K562 (cell line): ENCODE results near the gene VGLL4. TPM values are rescaled to one million over a fixed set of nuclear protein-coding genes. Genes with fewer than 3 reads are reported as not detected.

Experiments used
- ATAC-seq: fragments of 200-7000 bp; cut with Tn5 transposase; 3 replicates; pipeline ENCODE4 v1.9.1; 2020; ENCODE audit warnings: moderate library complexity
- BruUV-seq: library from RNA; stranded (reverse); fragments of 400-500 nt; replicated peaks from 2 replicates; lab custom pipeline; 2021; lab: Mats Ljungman, UMichigan
- CTCF ChIA-PET: fragments of 300-600 bp; formaldehyde crosslinking; extraction: SDS; loops from one replicate; lab custom pipeline; 2021; ENCODE audit warnings: low intra/inter-chr PET ratio; lab: Yijun Ruan, JAX
- POLR2A ChIA-PET: fragments of 300-600, 350-650 bp; sonication (Branson Sonifier 250); formaldehyde crosslinking; extraction: SDS; loops from one replicate; lab custom pipeline; 2021; ENCODE audit warnings: antibody characterized with exemption, inconsistent platforms; lab: Yijun Ruan, JAX
- DNase-seq, 4 experiments: peaks; one replicate each; pipeline versions ENCODE4 v3.0.0 to v3.0.0-alpha.2; 2011 to 2018; ENCODE audit warnings: low spot score in 3 of 4, mixed read lengths in 3 of 4; ENCODE audit errors: extremely low read depth in 1 of 4
- FAIRE-seq: peaks from 2 replicates; lab custom pipeline; 2011; peaks lifted over from hg19 to GRCh38; lab: Jason Lieb, UNC
- H2AFZ ChIP-seq: 2 replicates; pipeline ENCODE4 v1.6.0; 2011; ENCODE audit warnings: low read depth, low read length, control low read depth, inconsistent platforms
- H3K27ac ChIP-seq: fragments of 200-600 bp; 3 replicates; pipeline ENCODE4 v1.8.0; 2011; ENCODE audit warnings: low read depth, mild to moderate bottlenecking, control low read depth, inconsistent platforms, low read length, moderate library complexity, mixed read lengths; ENCODE audit errors: extremely low read depth
- H3K27me3 ChIP-seq, 2 experiments: fragments of 300-600 bp in 1 of 2; 2 replicates in 1 of 2; 3 replicates in 1 of 2; pipeline versions ENCODE4 v1.6.0 to v1.8.0; 2011; ENCODE audit warnings: inconsistent platforms in 2 of 2, low read length in 2 of 2, mild to moderate bottlenecking in 1 of 2, mixed read lengths in 1 of 2, moderate library complexity in 1 of 2; ENCODE audit not compliant: control insufficient read depth in 2 of 2, insufficient read depth in 2 of 2
- H3K36me3 ChIP-seq: fragments of 300-600 bp; 3 replicates; pipeline ENCODE4 v1.8.0; 2011; ENCODE audit warnings: mild to moderate bottlenecking, low read length, inconsistent platforms; ENCODE audit not compliant: control insufficient read depth, insufficient read depth
- H3K4me1 ChIP-seq, 2 experiments: fragments of 200-600 bp in 1 of 2; replicated peaks in 1 of 2; 2 replicates in 1 of 2; 3 replicates in 1 of 2; pipeline versions ENCODE4 v1.5.1 to v1.8.0; 2011; ENCODE audit warnings: inconsistent platforms in 2 of 2, low read length in 2 of 2, mild to moderate bottlenecking in 1 of 2, mixed read lengths in 1 of 2, moderate library complexity in 1 of 2; ENCODE audit not compliant: control insufficient read depth in 2 of 2, insufficient read depth in 2 of 2
- H3K4me2 ChIP-seq: 2 replicates; pipeline ENCODE4 v1.6.1; 2011; ENCODE audit warnings: low read length, control low read depth, inconsistent platforms, mixed read lengths; ENCODE audit not compliant: insufficient read depth
- H3K4me3 ChIP-seq: fragments of 200-600 bp; sonication (generic), shearing (Covaris generic); 2 replicates; pipeline ENCODE4 v1.5.1; 2016; ENCODE audit warnings: control low read depth, inconsistent platforms
- H3K79me2 ChIP-seq: fragments of 200-600 bp; 3 replicates; pipeline ENCODE4 v1.8.0; 2011; ENCODE audit warnings: low read length, inconsistent platforms; ENCODE audit not compliant: control insufficient read depth, insufficient read depth
- H3K9ac ChIP-seq, 2 experiments: 2 replicates each; pipeline versions ENCODE4 v1.6.0 to v1.6.1; 2011; ENCODE audit warnings: low read depth in 2 of 2, low read length in 2 of 2, control low read depth in 1 of 2, inconsistent platforms in 1 of 2, mild to moderate bottlenecking in 1 of 2, mixed read lengths in 1 of 2; ENCODE audit not compliant: insufficient read depth in 1 of 2
- H3K9me1 ChIP-seq: one replicate; pipeline ENCODE4 v1.6.0; 2011; ENCODE audit warnings: inconsistent platforms, mild to moderate bottlenecking, low read length, moderate library complexity; ENCODE audit not compliant: control insufficient read depth, insufficient read depth
- H3K9me3 ChIP-seq: replicated peaks from 2 replicates; pipeline ENCODE4 v1.5.1; 2011; ENCODE audit warnings: low read depth, low read length, inconsistent platforms; ENCODE audit not compliant: control insufficient read depth, insufficient read depth
- H4K20me1 ChIP-seq: replicated peaks from 2 replicates; pipeline ENCODE4 v1.6.1; 2011; ENCODE audit warnings: low read length, inconsistent platforms, mixed read lengths; ENCODE audit not compliant: control insufficient read depth, insufficient read depth
- SAP30 ChIP-seq: fragments of 200-600 bp; sonication (generic); IDR thresholded peaks from 2 replicates; pipeline ENCODE4 v1.6.1; 2012; ENCODE audit warnings: borderline replicate concordance, low read depth, mild to moderate bottlenecking, moderate library complexity, low read length, control low read depth, inconsistent platforms; ENCODE audit not compliant: insufficient read depth, poor library complexity, severe bottlenecking
- WGBS: fragments of 100-300 bp; shearing (Covaris generic); methylation state at CpG from one replicate; pipeline ENCODE4 v1.1.6; 2016; ENCODE audit warnings: low coverage, mixed read lengths; ENCODE audit not compliant: insufficient coverage; ENCODE audit errors: missing lambda C conversion rate; 5-methylcytosine and 5-hydroxymethylcytosine counted together
- in situ Hi-C: fragments of 300-500 bp; cut with MboI; formaldehyde crosslinking; loops from 4 replicates; pipeline ENCODE4 v1.15.0; 2018; ENCODE audit warnings: inconsistent platforms, mixed read lengths
- intact Hi-C: fragments of 100-400 bp; cut with micrococcal nuclease; formaldehyde crosslinking; loops from 2 replicates; pipeline ENCODE4 v1.14.2; 2022
- polyA plus RNA-seq, 8 experiments: library from polyadenylated mRNA; depleted of rRNA in 4 of 8; stranded (reverse) in 5 of 8; unstranded in 3 of 8; fragments of >200 nt; fragmentation: Nextera tagmentation in 2 of 8; fragmentation: Illumina TruSeq in 1 of 8; extraction: Ambion mirVana in 2 of 8; extraction: Trizol in 1 of 8; gene quantifications; 2 replicates each; pipeline versions ENCODE4 v1.2.1 to v1.2.3, GENCODE V29; 2011 to 2014; ENCODE audit warnings: inconsistent platforms in 1 of 8, missing spikeins in 1 of 8
- total RNA-seq, 7 experiments: library from RNA; depleted of rRNA in 6 of 7; stranded (reverse); fragments of >200 nt in 6 of 7; fragmentation: Illumina TruSeq in 2 of 7; extraction: Trizol in 2 of 7; gene quantifications; 2 replicates each; pipeline versions ENCODE4 v1.2.1 to v1.2.3, GENCODE V29; 2011 to 2021; ENCODE audit warnings: low replicate concordance in 1 of 7
- TF ChIP-seq, protein P1 (sequence below): fragments of 450-650 bp; conservative IDR thresholded peaks from 2 replicates; pipeline ENCODE4 v1.6.1; 2016; ENCODE audit warnings: missing genetic modification characterization, low read depth, mild to moderate bottlenecking, control low read depth, missing compliant biosample characterization

VGLL4 gene
- total and polyA plus RNA-seq, 9 of the 15 experiments (the other 6 are each of a cell fraction or from before 2014, with no cell fraction given): 0.27 to 10.9 (median 8.6) TPM

DNA sequence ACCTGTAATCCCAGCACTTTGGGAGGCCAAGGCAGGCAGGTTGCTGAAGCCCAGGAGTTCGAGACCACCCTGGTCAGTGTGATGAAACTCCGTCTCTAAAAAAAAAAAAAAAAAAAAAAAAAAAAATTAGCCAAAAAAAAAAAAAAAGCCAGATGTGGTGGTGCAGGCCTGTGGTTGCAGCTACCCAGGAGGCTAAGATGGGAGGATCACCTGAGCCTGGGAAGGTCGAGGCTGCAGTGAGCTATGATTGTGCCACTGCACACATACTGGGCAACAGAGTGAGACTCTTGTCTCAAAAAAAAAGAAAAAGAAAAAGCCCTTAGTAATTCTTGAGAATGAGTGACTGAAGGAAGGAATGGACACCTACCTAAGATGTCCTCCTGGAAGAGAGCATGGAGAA, 105.1 kb downstream of the VGLL4 start:
- Histone ChIP-seq H2AFZ (no peak overlapping the region), H3K9ac (no peak overlapping the region)
- CTCF ChIA-PET: no interaction called here
- 46% methylated on average over 3 of the region's 3 CpGs for WGBS
- TF ChIP-seq, protein P1, sequence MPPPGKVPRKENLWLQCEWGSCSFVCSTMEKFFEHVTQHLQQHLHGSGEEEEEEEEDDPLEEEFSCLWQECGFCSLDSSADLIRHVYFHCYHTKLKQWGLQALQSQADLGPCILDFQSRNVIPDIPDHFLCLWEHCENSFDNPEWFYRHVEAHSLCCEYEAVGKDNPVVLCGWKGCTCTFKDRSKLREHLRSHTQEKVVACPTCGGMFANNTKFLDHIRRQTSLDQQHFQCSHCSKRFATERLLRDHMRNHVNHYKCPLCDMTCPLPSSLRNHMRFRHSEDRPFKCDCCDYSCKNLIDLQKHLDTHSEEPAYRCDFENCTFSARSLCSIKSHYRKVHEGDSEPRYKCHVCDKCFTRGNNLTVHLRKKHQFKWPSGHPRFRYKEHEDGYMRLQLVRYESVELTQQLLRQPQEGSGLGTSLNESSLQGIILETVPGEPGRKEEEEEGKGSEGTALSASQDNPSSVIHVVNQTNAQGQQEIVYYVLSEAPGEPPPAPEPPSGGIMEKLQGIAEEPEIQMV (tag): no peak
- TF ChIP-seq SAP30: no peak
- TF ChIP-seq, all 486 proteins: peak for 0
- intact Hi-C loops: no loop called here
- no peak for FAIRE-seq
- no peak for DNase-seq
- no peaks in the 10 kb centered on the region for H3K9me3 ChIP-seq
- H4K20me1 ChIP-seq: no peaks in the 10 kb centered on the region; the same call in 1 of the 2 replicates
- no peaks in the 10 kb centered on the region for H3K9me1 ChIP-seq
- no peak for ATAC-seq
- in situ Hi-C loops: no loop called here
- H3K4me1 ChIP-seq: peaks cover 0 to 4% of the 10 kb centered on the region in 2 experiments; a peak in 2 of 5 replicates
- POLR2A ChIA-PET: interaction anchor here (0.6 to 1.0 kb wide), 3 partner anchors 16 to 933 kb away, joined by 3 to 5 read pairs (median 3); no protein-coding TSS in a partner anchor
- H3K27ac ChIP-seq: no peak overlapping the region
- H3K4me2 ChIP-seq: no peak overlapping the region
- H3K36me3 ChIP-seq: no peaks in the 10 kb centered on the region
- H3K79me2 ChIP-seq: no peaks in the 10 kb centered on the region
- no TSS peak for BruUV-seq
- H3K27me3 ChIP-seq: no peaks in the 10 kb centered on the region
- no peak overlapping the region for H3K4me3 ChIP-seq
